ENCODE measurements around the gene DTX2.
"Not testable (repeated sequence)": the region's sequence is repeated elsewhere in the genome, so short reads cannot be mapped to it uniquely, and the experiment has no call there.

DNA sequence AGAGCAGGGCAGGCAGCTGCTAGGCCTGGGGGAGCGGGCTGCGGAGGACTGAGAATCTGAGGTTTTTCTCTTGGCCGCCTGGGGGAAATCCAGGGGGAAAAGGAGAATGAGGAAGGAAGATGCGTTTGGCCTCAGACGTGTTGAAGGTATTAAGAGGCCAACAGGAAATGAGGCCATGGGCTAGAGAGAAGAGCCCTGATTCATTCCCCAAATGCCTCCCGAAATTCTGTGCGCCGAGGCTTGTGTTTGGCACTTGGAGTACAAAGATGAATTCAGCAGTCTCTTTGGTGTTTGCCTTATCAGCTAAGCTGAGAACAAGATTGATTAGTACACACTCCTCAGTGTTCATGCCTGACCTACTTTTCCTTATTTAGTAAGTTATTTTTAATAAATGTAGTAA lies 4.4 kb downstream of the DTX2 start:
- TF ChIP-seq CTCF (conservative IDR thresholded peaks at IDR 0.05; ENCODE audit: low read length); EZH2phosphoT487 (IDR thresholded peaks at IDR 0.05; ENCODE audit: borderline replicate concordance, low read depth, low read length): not testable (repeated sequence)

Measured in OCI-LY7 (cell line).